Upper lobe of right lung (tissue), 1 donor: Measurements from ENCODE around the gene CUEDC1. TPM values are rescaled to one million over a fixed set of nuclear protein-coding genes. Genes with fewer than 3 reads are reported as not detected.

Experiments used
- ATAC-seq: fragments of 200-7000 bp; cut with Tn5 transposase; one replicate; pipeline ENCODE4 v1.9.1; 2020; ENCODE audit warnings: mild to moderate bottlenecking, moderate library complexity
- DNase-seq: peaks from one replicate; pipeline ENCODE4 v3.0.0-alpha.2; 2020
- H3K27ac ChIP-seq: fragments of 200-600 bp; one replicate; pipeline ENCODE4 v1.8.0; 2022
- H3K27me3 ChIP-seq: fragments of 200-600 bp; one replicate; pipeline ENCODE4 v1.8.0; 2022; ENCODE audit warnings: mild to moderate bottlenecking
- H3K36me3 ChIP-seq: fragments of 200-600 bp; one replicate; pipeline ENCODE4 v1.8.0; 2022
- H3K4me1 ChIP-seq: fragments of 200-600 bp; one replicate; pipeline ENCODE4 v1.8.0; 2022
- H3K4me3 ChIP-seq: fragments of 200-600 bp; one replicate; pipeline ENCODE4 v1.8.0; 2022; ENCODE audit warnings: mild to moderate bottlenecking
- H3K9me3 ChIP-seq: fragments of 200-600 bp; one replicate; pipeline ENCODE4 v1.8.0; 2022
- intact Hi-C: fragments of 100-400 bp; cut with DNase I; formaldehyde crosslinking; loops from one replicate; pipeline ENCODE4 v1.11.0; 2022
- total RNA-seq: library from RNA; stranded (reverse); fragmentation: NEBNext Ultra II Directional; extraction: Animal tissue kit (Norgen Biotek cat#: 25700); gene quantifications from one replicate; pipeline ENCODE4 v1.2.1, GENCODE V29; 2021
- TF ChIP-seq, protein P1 (sequence below): fragments of 200-600 bp; IDR thresholded peaks from one replicate; pipeline ENCODE4 v1.8.0; 2022; ENCODE audit warnings: antibody characterized with exemption
- donor health status: DM: no; HTN: yes; CAD: no; lungs with severe emphysema.

CUEDC1 gene
- total RNA-seq, 1 donor from 2014 or later, result 41.9 TPM

DNA sequence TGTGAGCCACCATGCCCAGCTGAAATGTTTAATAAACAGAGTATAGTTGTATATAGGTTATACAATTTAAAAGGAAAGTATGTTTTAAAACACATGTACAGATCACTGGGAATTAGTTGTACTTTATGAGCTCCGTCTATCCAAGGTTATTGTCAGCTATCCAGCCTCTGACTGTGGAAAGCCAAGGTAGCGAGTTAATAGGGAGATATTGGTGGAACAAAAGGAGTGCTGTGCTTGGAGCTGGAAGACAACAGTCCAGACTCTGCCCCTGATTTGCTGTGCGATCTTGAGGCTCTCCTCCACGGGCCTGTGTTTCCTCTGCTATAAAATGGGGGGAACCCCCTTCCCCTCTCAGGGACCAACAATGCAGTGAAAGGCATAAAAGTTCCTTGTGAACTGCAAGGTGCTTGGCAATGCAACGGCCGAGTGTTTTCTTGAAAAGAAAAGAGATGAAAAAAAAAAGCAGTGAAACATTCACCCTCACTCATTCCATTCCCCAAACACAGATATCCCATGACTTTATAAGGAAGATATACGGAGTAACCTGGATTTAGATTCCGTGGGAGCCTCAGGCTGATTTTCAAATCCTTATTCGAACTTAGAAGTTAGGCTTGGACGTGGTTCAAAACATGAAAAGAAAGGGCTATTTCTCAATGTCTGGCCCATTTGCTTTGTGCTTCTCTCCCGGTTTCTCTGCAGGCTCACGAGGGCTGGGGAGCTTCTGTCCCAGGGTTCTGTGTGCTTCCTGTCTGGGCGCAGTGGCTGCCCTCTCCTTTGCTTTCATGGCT lies 34.1 kb downstream of the CUEDC1 start:
- no peaks in the 10 kb centered on the region for H3K36me3 ChIP-seq
- peaks cover 51% of the 10 kb centered on the region for H3K4me1 ChIP-seq
- H3K27ac ChIP-seq, result peak overlapping the region; percentile 68
- intact Hi-C loops, result no loop called here
- no peaks in the 10 kb centered on the region for H3K9me3 ChIP-seq
- DNase-seq, result no peak
- no peak overlapping the region for H3K4me3 ChIP-seq
- TF ChIP-seq, protein P1, sequence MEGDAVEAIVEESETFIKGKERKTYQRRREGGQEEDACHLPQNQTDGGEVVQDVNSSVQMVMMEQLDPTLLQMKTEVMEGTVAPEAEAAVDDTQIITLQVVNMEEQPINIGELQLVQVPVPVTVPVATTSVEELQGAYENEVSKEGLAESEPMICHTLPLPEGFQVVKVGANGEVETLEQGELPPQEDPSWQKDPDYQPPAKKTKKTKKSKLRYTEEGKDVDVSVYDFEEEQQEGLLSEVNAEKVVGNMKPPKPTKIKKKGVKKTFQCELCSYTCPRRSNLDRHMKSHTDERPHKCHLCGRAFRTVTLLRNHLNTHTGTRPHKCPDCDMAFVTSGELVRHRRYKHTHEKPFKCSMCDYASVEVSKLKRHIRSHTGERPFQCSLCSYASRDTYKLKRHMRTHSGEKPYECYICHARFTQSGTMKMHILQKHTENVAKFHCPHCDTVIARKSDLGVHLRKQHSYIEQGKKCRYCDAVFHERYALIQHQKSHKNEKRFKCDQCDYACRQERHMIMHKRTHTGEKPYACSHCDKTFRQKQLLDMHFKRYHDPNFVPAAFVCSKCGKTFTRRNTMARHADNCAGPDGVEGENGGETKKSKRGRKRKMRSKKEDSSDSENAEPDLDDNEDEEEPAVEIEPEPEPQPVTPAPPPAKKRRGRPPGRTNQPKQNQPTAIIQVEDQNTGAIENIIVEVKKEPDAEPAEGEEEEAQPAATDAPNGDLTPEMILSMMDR, result no peak
- ATAC-seq, result peak; percentile 36
- H3K27me3 ChIP-seq, result no peaks in the 10 kb centered on the region

DNA sequence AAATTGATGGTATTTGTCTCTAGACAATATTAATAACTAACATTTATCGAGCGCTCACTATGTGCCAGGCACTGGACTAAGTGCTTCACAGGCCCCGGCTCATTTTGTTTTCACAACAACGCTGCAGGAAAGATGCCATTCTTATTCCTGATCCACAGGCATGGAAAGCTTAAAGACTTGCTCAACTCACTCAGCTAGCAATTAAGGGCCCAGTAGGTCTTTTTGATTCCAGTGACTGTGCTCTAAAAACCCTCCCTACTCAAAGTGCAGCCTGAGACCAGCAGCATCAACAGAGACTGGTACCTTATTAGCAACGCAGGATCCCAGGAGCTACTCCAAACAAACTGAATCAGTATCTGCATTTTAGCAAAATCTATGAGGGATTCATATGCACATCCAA lies 35.3 kb downstream of the CUEDC1 start:
- no peaks in the 10 kb centered on the region for H3K27me3 ChIP-seq
- peaks cover 51% of the 10 kb centered on the region for H3K4me1 ChIP-seq
- TF ChIP-seq, protein P1, result no peak
- H3K9me3 ChIP-seq, result no peaks in the 10 kb centered on the region
- DNase-seq, result no peak
- no peak overlapping the region for H3K4me3 ChIP-seq
- no peak overlapping the region for H3K27ac ChIP-seq
- intact Hi-C loops, result no loop called here
- H3K36me3 ChIP-seq, result no peaks in the 10 kb centered on the region
- ATAC-seq, result no peak

DNA sequence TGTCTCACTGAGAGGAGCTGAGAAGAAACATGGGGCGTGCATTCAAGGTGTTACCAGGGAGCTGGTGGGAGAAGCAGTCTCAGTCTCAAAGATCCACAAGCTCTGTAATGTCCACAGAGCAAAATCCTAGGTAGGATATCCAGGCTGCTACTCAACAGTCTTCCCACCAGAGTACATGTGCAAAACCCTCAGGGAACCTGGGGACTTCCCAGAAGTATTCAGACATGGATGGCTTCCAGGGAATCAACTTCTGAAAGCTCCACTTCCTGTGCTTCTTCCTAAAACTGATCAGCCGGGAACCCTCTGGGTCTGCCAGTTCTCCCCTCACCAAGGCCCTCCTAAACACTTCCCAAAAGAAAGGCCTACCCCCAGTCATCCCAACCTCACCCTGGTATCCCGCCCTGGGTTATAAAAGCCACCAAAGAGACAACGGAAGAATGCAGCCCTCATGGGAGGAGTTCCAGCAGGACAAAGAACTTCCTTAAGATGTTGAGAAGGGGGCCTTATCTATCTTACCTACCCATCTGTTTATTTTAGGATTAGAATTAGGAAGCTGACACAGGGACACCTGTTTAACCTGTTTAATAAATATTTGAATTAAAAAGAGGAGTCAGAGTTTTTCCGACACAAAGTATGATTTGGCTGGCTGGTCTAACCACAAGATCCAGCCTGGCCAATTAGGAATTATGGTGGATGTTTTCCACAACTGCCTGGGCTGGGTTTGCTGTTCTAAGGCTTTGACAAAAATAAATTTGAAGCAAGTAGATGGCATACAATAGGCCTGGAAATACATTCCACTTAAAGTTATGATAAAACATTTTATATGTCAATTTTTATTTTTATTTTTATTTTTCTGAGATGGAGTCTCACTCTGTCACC lies 37.0 kb downstream of the CUEDC1 start:
- H3K9me3 ChIP-seq, result no peaks in the 10 kb centered on the region
- no peak for ATAC-seq
- no peak for DNase-seq
- intact Hi-C loops, result no loop called here
- no peaks in the 10 kb centered on the region for H3K36me3 ChIP-seq
- TF ChIP-seq, protein P1, result no peak
- H3K27me3 ChIP-seq, result no peaks in the 10 kb centered on the region
- H3K27ac ChIP-seq, result peak overlapping the region; percentile 65
- H3K4me1 ChIP-seq, result peaks cover 51% of the 10 kb centered on the region
- H3K4me3 ChIP-seq, result no peak overlapping the region

DNA sequence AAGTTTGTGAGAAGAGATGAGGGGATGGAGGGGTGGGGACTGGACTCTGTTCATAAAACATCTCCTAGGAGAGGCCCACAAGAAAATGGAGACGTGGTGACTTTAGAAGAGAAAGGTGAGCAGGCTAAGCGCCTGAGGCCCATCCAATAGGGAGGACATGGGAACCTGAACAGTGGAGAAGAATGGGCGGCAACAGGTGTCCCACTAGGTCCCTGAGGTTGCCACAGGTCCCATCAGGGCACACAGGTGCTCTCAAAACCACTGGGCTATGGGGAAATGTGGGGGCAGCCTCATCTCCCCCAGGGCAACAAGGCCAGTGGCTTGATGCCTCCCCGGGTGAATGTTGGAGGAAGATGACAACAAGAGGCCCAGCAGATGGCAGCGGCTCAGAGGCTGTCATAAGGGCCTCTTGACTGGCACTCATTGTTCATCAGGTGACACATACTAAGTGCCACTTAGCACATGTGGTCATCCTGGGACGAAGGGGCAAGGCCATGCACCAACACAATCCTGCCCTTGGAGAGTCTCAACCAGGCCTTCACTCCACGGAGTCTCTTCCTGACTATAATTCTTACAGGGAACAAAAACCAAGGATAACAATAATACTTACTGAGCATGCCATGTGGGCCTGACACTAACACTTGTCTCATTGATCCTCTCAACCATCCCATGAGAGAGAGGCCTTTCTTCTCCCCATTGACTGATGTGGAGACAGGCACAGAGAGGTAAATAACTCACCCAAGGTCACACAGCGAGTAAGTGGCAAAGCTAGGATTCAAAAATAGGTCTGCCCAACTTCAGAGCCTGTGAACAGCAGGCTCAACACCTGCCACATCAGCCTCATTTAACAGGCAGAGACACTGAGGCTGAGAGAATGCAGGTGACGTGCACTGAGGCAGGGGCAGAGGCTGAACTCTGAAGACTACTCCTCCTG lies 38.0 kb downstream of the CUEDC1 start:
- ATAC-seq (peak; percentile 76), DNase-seq (no peak)
- Histone ChIP-seq H3K4me3 (no peak overlapping the region), H3K9me3 (no peaks in the 10 kb centered on the region), H3K4me1 (peaks cover 54% of the 10 kb centered on the region), H3K36me3 (no peaks in the 10 kb centered on the region), H3K27ac (peak overlapping the region; percentile 65), H3K27me3 (no peaks in the 10 kb centered on the region)
- intact Hi-C loops, result no loop called here
- TF ChIP-seq, protein P1, result no peak

DNA sequence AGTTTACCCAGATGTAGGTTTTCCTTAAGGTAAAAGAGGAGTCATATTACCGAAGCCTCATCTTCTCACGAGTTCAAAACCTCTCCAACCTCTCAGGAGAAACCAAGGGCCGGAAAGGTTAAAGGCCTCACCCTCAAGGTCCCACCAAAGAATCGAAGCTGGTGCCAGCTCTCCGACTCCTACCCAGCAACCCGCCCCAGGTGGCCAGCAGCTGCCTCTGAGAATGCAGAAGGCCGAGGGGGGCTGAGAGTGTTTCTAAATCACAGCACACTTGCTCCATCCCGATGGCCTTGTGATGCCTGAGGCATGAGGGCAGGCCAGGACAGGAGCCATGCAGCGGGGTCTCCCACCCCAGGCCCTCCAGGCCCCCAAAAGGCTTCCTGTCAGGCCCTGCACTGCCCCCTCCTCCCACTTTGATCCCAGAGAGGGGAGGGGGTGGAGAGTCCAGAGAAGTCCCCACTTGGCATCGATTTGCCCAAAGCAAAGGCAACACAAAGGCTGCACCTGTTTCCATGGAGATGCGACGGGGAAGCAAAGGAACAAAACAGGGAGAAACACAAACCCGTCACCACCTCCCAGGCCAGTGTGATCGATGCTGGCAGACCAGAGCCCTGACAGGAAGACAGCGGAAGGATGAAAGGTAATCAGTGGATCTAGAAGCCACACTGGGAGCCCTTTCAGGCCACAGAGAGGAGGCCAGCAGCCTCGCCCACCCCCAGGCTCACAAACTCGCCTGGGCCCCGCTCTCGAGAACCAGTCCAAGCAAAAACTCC lies 39.0 kb downstream of the CUEDC1 start:
- DNase-seq, result no peak
- Histone ChIP-seq H3K27me3 (no peaks in the 10 kb centered on the region), H3K36me3 (no peaks in the 10 kb centered on the region), H3K4me3 (no peak overlapping the region), H3K4me1 (peaks cover 52% of the 10 kb centered on the region), H3K9me3 (no peaks in the 10 kb centered on the region), H3K27ac (peak overlapping the region; percentile 6)
- TF ChIP-seq, protein P1, result no peak
- intact Hi-C loops, result no loop called here
- no peak for ATAC-seq
